ENCODE measurements around the gene MOB3B.

GRCh38 chr9:27407491-27407890 is 122.1 kb downstream of the MOB3B start:
- no peak for TF ChIP-seq SIX5 (IDR thresholded peaks at IDR 0.05; ENCODE audit: low read depth, low read length, severe bottlenecking)
- no peak for TF ChIP-seq CTCF (IDR thresholded peaks at IDR 0.05 in 2 of 3, conservative IDR thresholded peaks at IDR 0.05 in 1 of 3; ENCODE audit: control insufficient read depth in 2 of 3, extremely low read depth in 1 of 3, insufficient read depth in 1 of 3, low read depth in 3 of 3, low read length in 3 of 3)
- no peak for TF ChIP-seq SRF (IDR thresholded peaks at IDR 0.05; ENCODE audit: low read depth in 2 of 2, low read length in 2 of 2)
- TF ChIP-seq ZZZ3 (IDR thresholded peaks at IDR 0.05; ENCODE audit: control insufficient read depth, insufficient read length, low read depth) = no peak
- TF ChIP-seq SP1 (IDR thresholded peaks at IDR 0.05; ENCODE audit: low read depth, low read length) = no peak
- TF ChIP-seq GATAD2B (conservative IDR thresholded peaks at IDR 0.05; ENCODE audit: low read depth) = no peak
- no peak for TF ChIP-seq KDM1A (IDR thresholded peaks at IDR 0.05; ENCODE audit: borderline replicate concordance)
- no peak for TF ChIP-seq MEF2A (IDR thresholded peaks at IDR 0.05; ENCODE audit: insufficient read depth, low read depth, low read length)
- no peak for TF ChIP-seq ATF3 (IDR thresholded peaks at IDR 0.05; ENCODE audit: borderline replicate concordance, extremely low read depth, low read depth, low read length)
- TF ChIP-seq TCF12 (IDR thresholded peaks at IDR 0.05; ENCODE audit: low read depth, low read length) = no peak

Measured in GM12878 (cell line).